B cell (primary cell): Measurements from ENCODE around the gene CDC42BPB.

Source experiments
- EZH2 ChIP-seq: IDR thresholded peaks from 2 replicates; pipeline ENCODE4 v1.6.1; 2012; ENCODE audit warnings: borderline replicate concordance, low read depth, mild to moderate bottlenecking, moderate library complexity, low read length; ENCODE audit not compliant: insufficient read depth, poor library complexity, severe bottlenecking
- TF ChIP-seq, protein P1 (sequence below): fragments of 200-600 bp; IDR thresholded peaks from one replicate; pipeline ENCODE4 v1.8.0; 2022; ENCODE audit warnings: antibody characterized with exemption, mild to moderate bottlenecking

DNA sequence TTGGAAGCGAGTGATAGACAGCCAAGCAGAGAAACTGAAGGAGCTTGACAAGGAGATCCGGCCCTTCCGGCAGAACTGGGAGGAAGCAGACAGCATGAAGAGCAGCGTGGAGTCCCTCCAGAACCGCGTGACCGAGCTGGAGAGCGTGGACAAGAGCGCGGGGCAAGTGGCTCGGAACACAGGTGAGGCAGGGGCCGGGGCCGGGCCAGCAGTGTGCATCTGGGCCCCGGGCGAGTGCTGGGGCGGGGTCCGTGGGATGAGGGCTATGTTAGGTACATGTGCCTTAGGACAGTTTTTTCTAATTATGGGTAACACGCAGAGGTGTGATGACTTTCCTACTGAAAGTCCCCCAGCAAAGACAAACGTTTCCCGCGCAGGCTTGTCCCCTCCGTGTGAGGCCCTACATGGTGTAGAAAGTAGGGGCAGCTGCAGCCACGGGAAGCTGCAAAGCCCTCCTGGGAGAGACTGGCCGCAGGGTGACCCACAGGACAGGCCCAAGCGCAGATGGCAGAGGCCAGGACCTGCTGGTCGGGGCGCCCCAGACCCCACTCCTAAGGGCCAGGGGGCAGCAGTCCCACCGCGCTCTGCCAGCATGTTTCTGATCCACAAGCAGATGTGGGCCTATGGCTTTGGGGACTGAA is 154.0 kb downstream of the CDC42BPB start:
- TF ChIP-seq, protein P1, sequence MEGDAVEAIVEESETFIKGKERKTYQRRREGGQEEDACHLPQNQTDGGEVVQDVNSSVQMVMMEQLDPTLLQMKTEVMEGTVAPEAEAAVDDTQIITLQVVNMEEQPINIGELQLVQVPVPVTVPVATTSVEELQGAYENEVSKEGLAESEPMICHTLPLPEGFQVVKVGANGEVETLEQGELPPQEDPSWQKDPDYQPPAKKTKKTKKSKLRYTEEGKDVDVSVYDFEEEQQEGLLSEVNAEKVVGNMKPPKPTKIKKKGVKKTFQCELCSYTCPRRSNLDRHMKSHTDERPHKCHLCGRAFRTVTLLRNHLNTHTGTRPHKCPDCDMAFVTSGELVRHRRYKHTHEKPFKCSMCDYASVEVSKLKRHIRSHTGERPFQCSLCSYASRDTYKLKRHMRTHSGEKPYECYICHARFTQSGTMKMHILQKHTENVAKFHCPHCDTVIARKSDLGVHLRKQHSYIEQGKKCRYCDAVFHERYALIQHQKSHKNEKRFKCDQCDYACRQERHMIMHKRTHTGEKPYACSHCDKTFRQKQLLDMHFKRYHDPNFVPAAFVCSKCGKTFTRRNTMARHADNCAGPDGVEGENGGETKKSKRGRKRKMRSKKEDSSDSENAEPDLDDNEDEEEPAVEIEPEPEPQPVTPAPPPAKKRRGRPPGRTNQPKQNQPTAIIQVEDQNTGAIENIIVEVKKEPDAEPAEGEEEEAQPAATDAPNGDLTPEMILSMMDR, result no peak
- TF ChIP-seq EZH2, result no peak
